K562 (cell line): ENCODE measurements around the gene RNF25. TPM values are rescaled to one million over a fixed set of nuclear protein-coding genes. Genes with fewer than 3 reads are reported as not detected.

Experiments used
- CEBPZ ChIP-seq: fragments of 150-350 bp; IDR thresholded peaks from 2 replicates; pipeline ENCODE4 v1.6.1; 2014; ENCODE audit warnings: low read depth, mild to moderate bottlenecking, low read length, borderline replicate concordance
- COPS2 ChIP-seq: fragments of 450-650 bp; conservative IDR thresholded peaks from 2 replicates; pipeline ENCODE4 v1.6.1; 2016; ENCODE audit warnings: mild to moderate bottlenecking, moderate library complexity
- HDAC3 ChIP-seq: fragments of 450-650 bp; IDR thresholded peaks from 2 replicates; pipeline ENCODE4 v1.6.1; 2018; ENCODE audit warnings: borderline replicate concordance, mild to moderate bottlenecking, moderate library complexity; ENCODE audit not compliant: partially characterized antibody
- NFRKB ChIP-seq: fragments of 450-650 bp; IDR thresholded peaks from 2 replicates; pipeline ENCODE4 v1.6.1; 2016; ENCODE audit warnings: low read depth
- PTTG1 ChIP-seq: fragments of 450-650 bp; IDR thresholded peaks from 2 replicates; pipeline ENCODE4 v1.6.1; 2016; ENCODE audit warnings: low read depth, mild to moderate bottlenecking, missing genetic modification characterization, missing compliant biosample characterization
- RAD21 ChIP-seq, 2 experiments: fragments of 250-450 bp in 1 of 2; fragments of 450-650 bp in 1 of 2; sonication (Bioruptor Pico) in 1 of 2; formaldehyde crosslinking in 1 of 2; IDR thresholded peaks in 1 of 2; conservative IDR thresholded peaks in 1 of 2; 2 replicates each; pipeline versions ENCODE4 v1.4.0 to v1.8.0; 2020 to 2022; ENCODE audit warnings: mild to moderate bottlenecking in 2 of 2, moderate library complexity in 1 of 2
- SFPQ ChIP-seq: fragments of 200-400 bp; formaldehyde crosslinking; IDR thresholded peaks from 2 replicates; pipeline ENCODE4 v1.6.1; 2017; ENCODE audit warnings: mild to moderate bottlenecking, low read depth, low read length, moderate library complexity
- SNAPC5 ChIP-seq: fragments of 250-450 bp; sonication (Bioruptor Pico); IDR thresholded peaks from 2 replicates; pipeline ENCODE4 v1.8.0; 2021; ENCODE audit warnings: moderate library complexity, mild to moderate bottlenecking, inconsistent platforms
- ZNF318 ChIP-seq, 2 experiments: fragments of 450-650 bp; IDR thresholded peaks; 2 replicates each; pipeline ENCODE4 v1.6.1; 2016; ENCODE audit warnings: mild to moderate bottlenecking in 2 of 2, borderline replicate concordance in 1 of 2, low read depth in 1 of 2, moderate library complexity in 1 of 2
- ZNF696 ChIP-seq: fragments of 250-450 bp; sonication (Bioruptor Pico); conservative IDR thresholded peaks from 2 replicates; pipeline ENCODE4 v1.4.0; 2020; ENCODE audit warnings: mild to moderate bottlenecking, moderate library complexity
- ZNF778 ChIP-seq: fragments of 450-650 bp; formaldehyde crosslinking; IDR thresholded peaks from 2 replicates; pipeline ENCODE4 v1.4.0; 2020; ENCODE audit warnings: mild to moderate bottlenecking, moderate library complexity
- polyA plus RNA-seq, 8 experiments: library from polyadenylated mRNA; depleted of rRNA in 4 of 8; stranded (reverse) in 5 of 8; unstranded in 3 of 8; fragments of >200 nt; fragmentation: Nextera tagmentation in 2 of 8; fragmentation: Illumina TruSeq in 1 of 8; extraction: Ambion mirVana in 2 of 8; extraction: Trizol in 1 of 8; gene quantifications; 2 replicates each; pipeline versions ENCODE4 v1.2.1 to v1.2.3, GENCODE V29; 2011 to 2014; ENCODE audit warnings: inconsistent platforms in 1 of 8, missing spikeins in 1 of 8
- total RNA-seq, 7 experiments: library from RNA; depleted of rRNA in 6 of 7; stranded (reverse); fragments of >200 nt in 6 of 7; fragmentation: Illumina TruSeq in 2 of 7; extraction: Trizol in 2 of 7; gene quantifications; 2 replicates each; pipeline versions ENCODE4 v1.2.1 to v1.2.3, GENCODE V29; 2011 to 2021; ENCODE audit warnings: low replicate concordance in 1 of 7

The RNF25 gene
- total and polyA plus RNA-seq, 9 of the 15 experiments (the other 6 are each of a cell fraction or from before 2014, with no cell fraction given): 2.3 to 49.8 (median 20.5) TPM

- TF ChIP-seq ZNF318 (IDR thresholded peaks at IDR 0.05; ENCODE audit: borderline replicate concordance in 1 of 2, low read depth in 1 of 2) (no peak), HDAC3 (no peak), NFRKB (peak; percentile 68; the same call in 1 of the 2 replicates), ZNF696 (CRISPR knock-in tag) (no peak), RAD21 (CRISPR knock-in tag; conservative IDR thresholded peaks at IDR 0.05 in 1 of 2, IDR thresholded peaks at IDR 0.05 in 1 of 2) (no peak), SFPQ (no peak), SNAPC5 (no peak), PTTG1 (tag) (no peak), COPS2 (no peak), CEBPZ (no peak), ZNF778 (CRISPR knock-in tag) (no peak)
Measured at GRCh38 chr2:218671654-218672566, at the start of gene RNF25, which contains the start of gene STK36 (continued).
